GM20000 (cell line): ENCODE data around the gene UCHL3.

Source experiments
- DNase-seq: peaks from one replicate; pipeline ENCODE4 v3.0.0; 2012; ENCODE audit warnings: low spot score
- TF ChIP-seq, protein P1 (sequence below): IDR thresholded peaks from 2 replicates; pipeline ENCODE4 v1.5.1; 2012; ENCODE audit warnings: mild to moderate bottlenecking, control low read depth; ENCODE audit errors: extremely low read depth, missing control alignments

Gene UCHL3

GRCh38 chr13:75554464-75554863 is 4.9 kb downstream of the UCHL3 start:
- DNase-seq: no peak
- TF ChIP-seq, protein P1, sequence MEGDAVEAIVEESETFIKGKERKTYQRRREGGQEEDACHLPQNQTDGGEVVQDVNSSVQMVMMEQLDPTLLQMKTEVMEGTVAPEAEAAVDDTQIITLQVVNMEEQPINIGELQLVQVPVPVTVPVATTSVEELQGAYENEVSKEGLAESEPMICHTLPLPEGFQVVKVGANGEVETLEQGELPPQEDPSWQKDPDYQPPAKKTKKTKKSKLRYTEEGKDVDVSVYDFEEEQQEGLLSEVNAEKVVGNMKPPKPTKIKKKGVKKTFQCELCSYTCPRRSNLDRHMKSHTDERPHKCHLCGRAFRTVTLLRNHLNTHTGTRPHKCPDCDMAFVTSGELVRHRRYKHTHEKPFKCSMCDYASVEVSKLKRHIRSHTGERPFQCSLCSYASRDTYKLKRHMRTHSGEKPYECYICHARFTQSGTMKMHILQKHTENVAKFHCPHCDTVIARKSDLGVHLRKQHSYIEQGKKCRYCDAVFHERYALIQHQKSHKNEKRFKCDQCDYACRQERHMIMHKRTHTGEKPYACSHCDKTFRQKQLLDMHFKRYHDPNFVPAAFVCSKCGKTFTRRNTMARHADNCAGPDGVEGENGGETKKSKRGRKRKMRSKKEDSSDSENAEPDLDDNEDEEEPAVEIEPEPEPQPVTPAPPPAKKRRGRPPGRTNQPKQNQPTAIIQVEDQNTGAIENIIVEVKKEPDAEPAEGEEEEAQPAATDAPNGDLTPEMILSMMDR: no peak

GRCh38 chr13:75554981-75555380 is 5.4 kb downstream of the UCHL3 start:
- DNase-seq: no peak
- TF ChIP-seq, protein P1: no peak

DNA sequence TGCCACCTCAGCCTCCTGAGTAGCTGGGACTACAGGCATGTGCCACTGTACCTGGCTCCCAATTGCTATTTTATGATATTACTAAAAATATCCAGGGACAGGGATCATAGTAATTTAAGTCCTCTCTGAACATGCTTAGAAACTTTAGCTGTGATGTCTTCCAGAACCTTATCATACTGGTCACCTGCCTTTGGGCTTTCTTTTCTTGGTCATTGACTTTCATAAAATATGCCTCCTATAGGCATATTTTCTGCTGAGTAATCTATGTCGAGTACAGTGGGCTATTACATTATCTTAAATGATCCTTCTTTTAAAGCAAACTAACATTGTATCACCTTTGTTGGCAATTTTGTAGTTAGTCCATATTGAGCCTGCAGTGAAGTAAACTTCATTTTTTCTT is 6.2 kb downstream of the UCHL3 start:
- no peak for DNase-seq
- TF ChIP-seq, protein P1: no peak

GRCh38 chr13:75556961-75557360 is 7.4 kb downstream of the UCHL3 start:
- DNase-seq: no peak
- TF ChIP-seq, protein P1: no peak

DNA sequence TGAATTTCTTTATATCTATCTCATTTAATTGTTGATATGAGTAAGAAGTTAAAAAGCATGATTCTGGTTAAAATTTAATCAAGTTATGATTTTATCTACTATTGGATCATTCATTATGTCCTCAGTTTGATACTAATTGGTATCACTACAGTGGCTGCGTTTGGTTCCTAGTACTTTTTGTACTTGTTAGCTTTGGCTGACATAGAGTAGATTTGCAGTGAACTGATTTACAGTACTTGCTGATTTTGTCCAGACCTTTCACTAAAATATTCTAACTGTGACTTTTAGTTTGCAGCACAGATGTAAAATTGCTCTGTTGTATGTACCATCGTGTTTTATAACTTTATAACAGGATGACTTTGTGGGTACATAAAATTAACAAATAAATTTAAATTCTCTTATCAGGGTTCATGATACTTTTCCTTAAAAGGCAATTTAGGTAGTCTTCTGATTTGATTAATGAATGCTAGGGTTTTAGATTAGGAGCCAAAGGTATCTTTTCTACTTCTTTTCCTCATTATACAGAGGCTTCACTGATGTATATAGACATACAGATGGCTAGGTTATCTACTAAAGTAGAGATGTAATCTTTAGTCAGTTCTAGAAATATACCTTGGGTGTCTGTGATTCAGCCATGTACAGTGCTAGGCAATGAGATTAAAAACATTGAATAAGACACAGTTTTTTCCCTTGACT is 8.7 kb downstream of the UCHL3 start:
- no peak for DNase-seq

GRCh38 chr13:75566658-75567057 is 17.1 kb downstream of the UCHL3 start:
- TF ChIP-seq, protein P1: no peak
- DNase-seq: no peak

More for the DNA sequence above, 8.7 kb downstream of the UCHL3 start:
- TF ChIP-seq, protein P1: no peak

GRCh38 chr13:75569576-75569975 is 20.0 kb downstream of the UCHL3 start:
- TF ChIP-seq, protein P1: no peak
- no peak for DNase-seq
